T-helper 2 cell treated with Interferon-gamma antibody and Interleukin-4, amounts not matched to agents 5 μg/mL and 100 μg/mL, for 36 hours (primary cell): ENCODE results near the gene PKN1.

Experiments
- DNase-seq: peaks from one replicate; pipeline ENCODE4 v3.0.0; 2021; ENCODE audit warnings: low spot score
- H3K27ac Mint-ChIP-seq: one replicate; pipeline ENCODE4 v1.8.0; 2021; ENCODE audit warnings: mild to moderate bottlenecking, mixed read lengths
- H3K27me3 Mint-ChIP-seq: one replicate; pipeline ENCODE4 v1.8.0; 2021; ENCODE audit warnings: low read depth, mixed read lengths
- H3K36me3 Mint-ChIP-seq: one replicate; pipeline ENCODE4 v1.8.0; 2021; ENCODE audit warnings: low read depth, mixed read lengths
- H3K4me1 Mint-ChIP-seq: one replicate; pipeline ENCODE4 v1.8.0; 2021; ENCODE audit warnings: low read depth, mixed read lengths
- H3K4me3 Mint-ChIP-seq: one replicate; pipeline ENCODE4 v1.8.0; 2022; ENCODE audit warnings: mild to moderate bottlenecking, moderate library complexity, mixed read lengths
- H3K9me3 Mint-ChIP-seq: one replicate; pipeline ENCODE4 v1.8.0; 2021; ENCODE audit warnings: mixed read lengths

PKN1 gene

GRCh38 chr19:14510311-14511228, 77.5 kb downstream of the PKN1 start:
- Mint-ChIP-seq H3K4me1 (peaks cover 48% of the 10 kb centered on the region), H3K4me3 (no peak overlapping the region), H3K36me3 (peaks cover 18% of the 10 kb centered on the region)

GRCh38 chr19:14511229-14511593, 78.1 kb downstream of the PKN1 start:
- H3K27me3 Mint-ChIP-seq: no peaks in the 10 kb centered on the region
- no peak overlapping the region for H3K27ac Mint-ChIP-seq
- no peaks in the 10 kb centered on the region for H3K9me3 Mint-ChIP-seq
- no peak overlapping the region for H3K4me3 Mint-ChIP-seq
- H3K4me1 Mint-ChIP-seq: peaks cover 50% of the 10 kb centered on the region
- no peak for DNase-seq
- peaks cover 24% of the 10 kb centered on the region for H3K36me3 Mint-ChIP-seq

More at GRCh38 chr19:14510311-14511228, 77.5 kb downstream of the PKN1 start:
- no peak for DNase-seq
- no peaks in the 10 kb centered on the region for H3K9me3 Mint-ChIP-seq
- no peaks in the 10 kb centered on the region for H3K27me3 Mint-ChIP-seq
- no peak overlapping the region for H3K27ac Mint-ChIP-seq

- no peaks in the 10 kb centered on the region for H3K9me3 Mint-ChIP-seq
- peaks cover 48% of the 10 kb centered on the region for H3K4me1 Mint-ChIP-seq
- H3K36me3 Mint-ChIP-seq: peaks cover 36% of the 10 kb centered on the region
- no peak for DNase-seq
- no peak overlapping the region for H3K27ac Mint-ChIP-seq
- no peak overlapping the region for H3K4me3 Mint-ChIP-seq
- H3K27me3 Mint-ChIP-seq: no peaks in the 10 kb centered on the region
These were observed 79.4 kb downstream of the PKN1 start for GRCh38 chr19:14512406-14512961.

- H3K27me3 Mint-ChIP-seq: no peaks in the 10 kb centered on the region
- H3K4me3 Mint-ChIP-seq: peak overlapping the region; percentile 96
- H3K9me3 Mint-ChIP-seq: no peaks in the 10 kb centered on the region
- peak overlapping the region; percentile 19 for H3K27ac Mint-ChIP-seq
- H3K36me3 Mint-ChIP-seq: peaks cover 39% of the 10 kb centered on the region
- DNase-seq: no peak
- peaks cover 45% of the 10 kb centered on the region for H3K4me1 Mint-ChIP-seq
These were observed 81.2 kb downstream of the PKN1 start for GRCh38 chr19:14514215-14514863.

- peaks cover 49% of the 10 kb centered on the region for H3K4me1 Mint-ChIP-seq
These were observed 82.5 kb downstream of the PKN1 start for GRCh38 chr19:14515501-14516047.

GRCh38 chr19:14516048-14516534, 83.0 kb downstream of the PKN1 start:
- Mint-ChIP-seq H3K4me1 (peaks cover 47% of the 10 kb centered on the region), H3K27me3 (no peaks in the 10 kb centered on the region), H3K27ac (peak overlapping the region; percentile 92), H3K9me3 (no peaks in the 10 kb centered on the region), H3K4me3 (peak overlapping the region; percentile 96), H3K36me3 (peaks cover 41% of the 10 kb centered on the region)
- DNase-seq: no peak

More at GRCh38 chr19:14515501-14516047, 82.5 kb downstream of the PKN1 start:
- DNase-seq: no peak
- Mint-ChIP-seq H3K4me3 (peak overlapping the region; percentile 96), H3K9me3 (no peaks in the 10 kb centered on the region), H3K27me3 (no peaks in the 10 kb centered on the region), H3K27ac (peak overlapping the region; percentile 13), H3K36me3 (peaks cover 41% of the 10 kb centered on the region)

- no peak for DNase-seq
- Mint-ChIP-seq H3K4me1 (peaks cover 50% of the 10 kb centered on the region), H3K36me3 (peaks cover 41% of the 10 kb centered on the region), H3K27me3 (no peaks in the 10 kb centered on the region), H3K27ac (peak overlapping the region; percentile 92), H3K9me3 (no peaks in the 10 kb centered on the region), H3K4me3 (peak overlapping the region; percentile 96)
These were observed 83.8 kb downstream of the PKN1 start for GRCh38 chr19:14516746-14517438.

- peaks cover 41% of the 10 kb centered on the region for H3K36me3 Mint-ChIP-seq
- no peaks in the 10 kb centered on the region for H3K9me3 Mint-ChIP-seq
- H3K4me3 Mint-ChIP-seq: peak overlapping the region; percentile 96
- no peaks in the 10 kb centered on the region for H3K27me3 Mint-ChIP-seq
- DNase-seq: no peak
- peaks cover 56% of the 10 kb centered on the region for H3K4me1 Mint-ChIP-seq
- peak overlapping the region; percentile 92 for H3K27ac Mint-ChIP-seq
These were observed 84.3 kb downstream of the PKN1 start for GRCh38 chr19:14517446-14517839.

GRCh38 chr19:14517840-14518505, 84.9 kb downstream of the PKN1 start, which contains the start of gene DNAJB1:
Gene DNAJB1, minus strand, starts transcription at chr19:14518397. Its CDS starts 48 bp downstream, at chr19:14518349.
- Mint-ChIP-seq H3K27ac (peak within 1 kb of the TSS; percentile 96), H3K4me1 (peaks cover 61% of the 10 kb centered on the region), H3K27me3 (no peaks in the 10 kb centered on the region), H3K4me3 (peak within 1 kb of the TSS; percentile 96), H3K9me3 (no peaks in the 10 kb centered on the region), H3K36me3 (peaks cover 41% of the 10 kb centered on the region)
- peak; percentile 84 for DNase-seq

- H3K4me3 Mint-ChIP-seq: peak overlapping the region; percentile 88
- H3K27ac Mint-ChIP-seq: peak overlapping the region; percentile 78
- peaks cover 64% of the 10 kb centered on the region for H3K4me1 Mint-ChIP-seq
- peaks cover 35% of the 10 kb centered on the region for H3K36me3 Mint-ChIP-seq
- H3K27me3 Mint-ChIP-seq: no peaks in the 10 kb centered on the region
- H3K9me3 Mint-ChIP-seq: no peaks in the 10 kb centered on the region
- DNase-seq: no peak
These were observed 86.2 kb downstream of the PKN1 start for GRCh38 chr19:14519245-14519859.

- Mint-ChIP-seq H3K27ac (peak overlapping the region; percentile 78), H3K36me3 (peaks cover 29% of the 10 kb centered on the region)
These were observed 86.8 kb downstream of the PKN1 start for GRCh38 chr19:14519860-14520407.

GRCh38 chr19:14520543-14520942, 87.4 kb downstream of the PKN1 start:
- Mint-ChIP-seq H3K4me1 (peaks cover 56% of the 10 kb centered on the region), H3K27me3 (no peaks in the 10 kb centered on the region), H3K27ac (peak overlapping the region; percentile 78), H3K9me3 (no peaks in the 10 kb centered on the region), H3K4me3 (no peak overlapping the region), H3K36me3 (peaks cover 23% of the 10 kb centered on the region)
- DNase-seq: no peak

More at GRCh38 chr19:14519860-14520407, 86.8 kb downstream of the PKN1 start:
- DNase-seq: no peak
- Mint-ChIP-seq H3K4me1 (peaks cover 60% of the 10 kb centered on the region), H3K4me3 (peak overlapping the region; percentile 88), H3K27me3 (no peaks in the 10 kb centered on the region), H3K9me3 (no peaks in the 10 kb centered on the region)
